GM12872 (cell line): ENCODE data around the gene NFS1.

Source experiments
- CTCF ChIP-seq: IDR thresholded peaks from 3 replicates; pipeline ENCODE4 v1.5.1; 2011; ENCODE audit warnings: low read depth, mild to moderate bottlenecking, low read length, moderate library complexity; ENCODE audit not compliant: insufficient read depth

The NFS1 gene

GRCh38 chr20:35652641-35653429 lies 46.3 kb downstream of the NFS1 start:
- TF ChIP-seq CTCF, result no peak

- no peak for TF ChIP-seq CTCF
These were observed 47.2 kb downstream of the NFS1 start for GRCh38 chr20:35651958-35652357.

GRCh38 chr20:35650632-35651031 lies 48.5 kb downstream of the NFS1 start:
- TF ChIP-seq CTCF, result no peak

- no peak for TF ChIP-seq CTCF
These were observed 50.3 kb downstream of the NFS1 start for GRCh38 chr20:35648836-35649235.

- no peak for TF ChIP-seq CTCF
These were observed 54.3 kb downstream of the NFS1 start for GRCh38 chr20:35644806-35645205.

GRCh38 chr20:35643045-35643444 lies 56.1 kb downstream of the NFS1 start:
- no peak for TF ChIP-seq CTCF

GRCh38 chr20:35641743-35642142 lies 57.4 kb downstream of the NFS1 start:
- TF ChIP-seq CTCF, result no peak

GRCh38 chr20:35640724-35641123 lies 58.4 kb downstream of the NFS1 start:
- TF ChIP-seq CTCF, result no peak
